Stimulated activated CD4-positive, alpha-beta T cell treated with anti-CD3 and anti-CD28 coated beads, Interleukin-12 subunit alpha, Interleukin-12 subunit beta, amount 100 ng/mL, for 4 hours (primary cell): ENCODE results near the gene PHEX.

Source experiments
- DNase-seq: peaks from one replicate; pipeline ENCODE4 v3.0.0-alpha.2; 2020

The PHEX gene

DNA sequence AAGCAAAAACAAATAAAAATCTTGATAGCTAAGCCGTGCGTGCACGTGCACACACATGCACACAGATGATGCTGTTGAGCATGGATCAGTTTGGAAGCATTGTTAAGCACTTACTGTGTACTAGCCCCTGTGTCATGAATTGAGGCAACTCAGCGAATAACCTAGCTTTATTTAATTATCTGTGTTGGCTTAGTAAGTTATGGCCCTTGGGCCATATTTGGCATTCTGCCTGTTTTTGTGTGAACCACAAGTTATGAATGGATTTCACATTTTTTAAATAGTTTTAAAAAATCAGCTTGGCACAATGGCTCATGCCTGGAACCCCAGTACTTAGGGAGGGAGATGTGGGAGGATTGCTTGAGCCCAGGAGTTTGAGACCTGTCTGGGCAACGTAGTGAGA, 126.9 kb downstream of the PHEX start:
- no peak for DNase-seq

DNA sequence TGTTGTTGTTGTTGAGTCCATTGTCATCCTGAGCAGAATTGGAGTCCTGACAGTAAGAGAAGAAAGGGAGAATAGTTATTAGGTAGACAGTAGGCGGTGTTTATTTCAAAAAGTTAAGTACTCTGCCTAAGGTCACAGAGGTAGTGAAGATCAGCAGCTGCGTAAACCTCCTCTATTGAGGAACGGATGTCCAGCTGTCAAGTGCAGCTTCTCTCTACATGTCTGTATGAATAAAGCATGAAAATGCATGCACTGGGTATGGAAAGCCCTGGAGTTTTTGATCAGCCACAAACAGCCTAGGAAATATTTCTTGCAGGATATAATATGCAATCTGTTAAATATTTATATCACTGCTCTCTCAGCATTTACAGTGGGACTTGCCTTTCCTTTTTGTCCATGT, 131.2 kb downstream of the PHEX start:
- no peak for DNase-seq

DNA sequence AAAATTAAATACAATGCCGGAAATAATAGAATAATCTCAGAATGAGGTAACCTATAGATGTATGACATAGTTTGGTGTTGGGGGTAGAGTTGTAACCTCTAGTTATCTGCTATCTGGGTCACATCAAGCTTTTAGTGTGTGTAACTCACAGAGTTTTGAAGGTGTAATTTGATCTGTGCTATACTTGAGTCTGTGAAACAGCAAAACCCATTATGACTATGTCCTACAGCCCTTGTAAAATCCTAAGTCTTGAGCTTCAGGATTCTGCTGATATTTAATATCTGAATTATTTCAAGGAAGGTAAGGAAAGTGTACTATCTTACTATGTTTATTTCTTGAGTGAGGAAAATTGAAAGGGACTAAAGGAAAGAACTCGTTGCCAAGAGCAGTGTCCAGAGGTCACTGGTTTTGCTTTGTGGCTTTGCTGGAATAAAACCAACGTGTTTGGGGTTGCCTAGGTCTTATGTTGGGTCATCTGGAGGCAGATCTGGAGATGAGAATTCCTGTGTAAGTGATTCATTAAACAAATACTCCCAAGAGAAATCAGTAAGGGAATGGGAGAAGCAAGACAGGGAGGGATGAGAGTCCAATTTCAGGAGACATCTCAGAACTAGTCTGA, 132.8 kb downstream of the PHEX start:
- no peak for DNase-seq

DNA sequence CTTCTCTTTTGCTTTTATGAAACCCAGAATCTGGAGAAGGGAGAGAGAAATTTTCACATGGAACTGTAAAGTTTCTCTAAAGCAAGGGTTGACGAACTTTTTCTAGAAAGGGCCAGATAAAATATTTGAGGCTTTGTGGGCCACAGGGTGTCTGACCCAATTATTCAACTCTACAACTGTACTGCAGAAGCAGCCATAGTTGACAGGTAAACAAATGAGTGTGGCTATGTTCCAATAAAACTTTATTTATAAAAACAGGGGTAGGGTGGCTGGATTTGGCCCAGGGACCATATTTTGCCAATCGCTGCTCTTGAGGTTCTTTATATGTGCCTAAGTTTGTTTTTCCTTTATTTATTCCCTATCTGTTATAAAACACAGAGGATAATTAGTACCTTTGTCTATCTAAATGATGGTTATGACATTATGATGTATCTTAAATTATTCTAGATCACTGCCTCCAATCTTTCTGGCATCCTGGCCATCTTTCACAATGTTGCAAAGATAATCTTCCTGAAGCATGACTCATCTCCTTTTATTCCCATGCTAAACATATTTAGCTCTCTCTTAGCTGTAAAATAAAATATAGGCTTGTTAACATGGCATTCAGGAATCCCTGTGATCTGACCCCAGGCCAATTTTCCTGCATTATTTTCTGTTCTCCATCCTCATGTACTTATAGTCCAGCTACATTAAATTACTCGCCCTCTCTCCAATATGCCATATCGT, 133.8 kb downstream of the PHEX start:
- DNase-seq, result no peak

DNA sequence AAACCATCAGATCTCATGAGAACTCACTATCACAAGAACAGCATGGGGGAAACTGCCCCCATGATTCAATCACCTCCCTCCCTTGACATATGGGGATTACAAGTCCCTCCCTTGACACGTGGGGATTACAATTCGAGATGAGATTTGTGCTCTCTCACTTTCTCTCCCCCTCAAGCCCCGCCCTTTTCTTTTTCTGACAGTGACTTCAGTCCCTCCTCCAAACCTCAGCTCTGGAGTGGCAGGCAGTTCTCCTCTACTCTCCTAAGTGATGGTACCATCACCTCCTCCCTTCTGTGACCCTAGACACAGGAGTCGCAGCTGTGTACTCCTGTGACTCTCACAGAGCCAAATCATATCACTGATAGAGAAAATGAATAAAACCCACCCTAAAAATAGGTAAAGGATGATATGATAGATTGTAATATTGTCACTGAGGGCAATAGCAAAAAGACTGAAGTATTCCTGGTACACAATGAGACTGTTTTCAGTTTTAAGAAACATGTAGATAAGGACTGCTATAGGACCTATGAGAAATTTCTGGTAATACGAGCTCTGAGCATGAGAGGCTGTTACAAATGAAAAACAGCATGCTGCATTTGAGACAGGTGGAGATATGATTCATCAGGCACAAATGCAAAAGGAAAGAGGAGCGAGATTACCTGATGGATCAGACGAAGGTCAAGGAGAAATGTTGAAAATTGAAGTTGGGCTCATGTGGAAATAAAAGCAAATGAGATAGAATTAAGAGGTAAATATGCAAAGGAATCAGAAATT, 139.3 kb downstream of the PHEX start:
- no peak for DNase-seq

DNA sequence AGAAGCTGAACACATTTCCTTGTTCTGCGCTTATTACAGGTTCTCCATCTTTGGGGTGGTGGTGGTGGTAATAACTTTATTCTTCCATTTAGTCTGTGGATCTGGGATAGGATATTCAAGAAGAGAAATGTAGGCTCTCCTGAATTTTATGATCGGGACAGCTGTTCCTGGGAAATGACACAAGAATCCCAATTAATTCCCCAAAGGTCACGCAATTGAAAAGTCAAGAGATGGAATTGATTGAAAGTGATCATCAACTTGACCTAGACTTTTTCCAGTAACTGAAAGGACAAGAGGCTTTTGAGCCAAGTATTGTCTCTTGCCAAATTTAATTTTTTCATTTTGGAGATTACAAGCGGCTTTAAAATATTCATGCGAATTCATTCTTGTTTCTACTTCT, 141.8 kb downstream of the PHEX start:
- DNase-seq, result no peak

DNA sequence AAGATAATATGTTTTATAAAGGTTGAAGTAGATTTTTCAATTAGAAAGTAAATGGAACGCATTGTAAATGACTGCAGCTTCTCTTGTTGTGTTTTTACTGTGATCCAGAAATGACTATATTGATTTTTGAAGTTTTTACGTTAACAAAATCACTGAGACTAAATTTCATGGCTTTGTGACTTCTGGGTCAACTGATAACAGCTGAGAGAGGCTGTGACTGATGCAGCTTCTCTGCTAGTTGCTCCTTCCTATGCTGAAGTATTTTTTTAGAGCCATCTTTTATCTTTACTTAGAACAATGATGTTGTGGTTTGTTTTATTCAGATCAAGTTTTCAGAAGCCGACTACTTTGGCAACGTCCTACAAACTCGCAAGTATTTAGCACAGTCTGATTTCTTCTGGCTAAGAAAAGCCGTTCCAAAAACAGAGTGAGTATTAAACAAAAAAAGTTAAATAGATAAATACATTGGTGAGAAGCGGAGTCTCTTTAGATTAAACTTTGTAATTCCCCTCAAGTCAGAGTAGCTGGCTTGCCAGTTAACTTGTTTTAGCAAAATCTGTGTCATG, 145.9 kb downstream of the PHEX start:
- no peak for DNase-seq

DNA sequence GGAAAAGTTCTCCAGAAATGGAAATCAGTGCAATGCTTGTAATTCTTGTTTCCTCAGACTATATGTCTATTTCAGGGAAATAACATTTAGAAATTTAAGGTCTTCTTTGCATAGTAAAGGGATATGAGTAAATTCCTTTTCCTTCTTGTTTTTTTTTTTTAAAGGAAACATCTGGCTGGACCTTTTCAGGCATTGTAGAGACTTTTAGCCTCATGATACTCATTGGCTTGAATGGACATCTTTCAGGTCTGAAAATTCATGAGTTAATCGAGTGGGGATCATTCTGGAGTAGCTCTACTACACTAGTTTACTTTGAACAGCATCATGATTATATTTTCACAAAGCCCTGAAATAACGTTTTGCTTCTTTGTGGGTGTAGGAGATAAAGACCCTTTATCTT, 152.0 kb downstream of the PHEX start:
- no peak for DNase-seq

DNA sequence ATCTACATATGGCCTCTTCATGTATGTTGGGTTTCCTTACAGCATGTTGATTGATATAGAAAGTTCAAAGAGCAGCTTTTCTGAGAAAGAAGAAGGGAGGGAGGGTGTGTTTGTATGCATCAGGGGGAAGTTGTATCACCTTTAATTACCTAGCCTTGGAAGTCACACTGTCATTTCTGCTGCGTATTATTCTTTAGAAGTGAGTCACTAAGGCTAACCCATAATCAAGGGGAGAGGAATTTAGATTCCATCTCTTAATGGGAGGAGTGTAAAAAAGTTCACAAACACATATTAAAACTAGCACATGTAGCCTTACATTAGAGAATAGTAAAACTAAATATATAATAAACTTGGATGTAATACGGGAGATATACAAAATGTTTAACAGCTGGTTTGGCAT, 154.0 kb downstream of the PHEX start:
- DNase-seq, result no peak

DNA sequence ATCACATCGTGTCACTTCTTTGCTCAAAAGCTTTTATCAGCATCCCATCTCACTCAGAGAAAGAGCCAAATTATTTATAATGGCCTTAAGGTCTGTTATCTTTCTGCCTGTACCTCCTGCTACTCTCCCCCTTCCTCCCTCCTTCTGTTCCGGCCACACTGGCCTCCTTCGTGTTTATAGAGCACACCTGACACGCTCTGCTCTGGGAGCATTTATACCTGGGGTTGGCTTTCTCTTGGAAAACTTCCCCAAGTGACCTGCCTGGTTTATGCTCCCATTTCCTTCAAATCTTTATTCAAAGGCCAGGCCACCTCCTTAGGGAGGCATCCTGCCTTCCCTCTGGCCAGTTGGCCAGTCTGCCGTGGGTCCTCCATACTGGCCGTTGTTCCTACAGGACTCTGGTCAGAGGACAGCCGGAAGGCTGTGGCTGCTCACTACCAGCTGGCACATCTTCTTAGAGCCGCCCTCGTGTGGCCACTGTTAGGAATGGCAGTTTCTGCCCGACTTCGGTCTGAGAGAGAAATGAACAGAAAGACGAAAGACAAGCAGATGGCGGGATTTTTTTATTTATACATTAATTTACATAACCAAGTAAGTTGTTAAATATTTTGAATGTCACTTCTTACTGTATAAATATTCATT, 160.4 kb downstream of the PHEX start:
- peak; percentile 36 for DNase-seq

DNA sequence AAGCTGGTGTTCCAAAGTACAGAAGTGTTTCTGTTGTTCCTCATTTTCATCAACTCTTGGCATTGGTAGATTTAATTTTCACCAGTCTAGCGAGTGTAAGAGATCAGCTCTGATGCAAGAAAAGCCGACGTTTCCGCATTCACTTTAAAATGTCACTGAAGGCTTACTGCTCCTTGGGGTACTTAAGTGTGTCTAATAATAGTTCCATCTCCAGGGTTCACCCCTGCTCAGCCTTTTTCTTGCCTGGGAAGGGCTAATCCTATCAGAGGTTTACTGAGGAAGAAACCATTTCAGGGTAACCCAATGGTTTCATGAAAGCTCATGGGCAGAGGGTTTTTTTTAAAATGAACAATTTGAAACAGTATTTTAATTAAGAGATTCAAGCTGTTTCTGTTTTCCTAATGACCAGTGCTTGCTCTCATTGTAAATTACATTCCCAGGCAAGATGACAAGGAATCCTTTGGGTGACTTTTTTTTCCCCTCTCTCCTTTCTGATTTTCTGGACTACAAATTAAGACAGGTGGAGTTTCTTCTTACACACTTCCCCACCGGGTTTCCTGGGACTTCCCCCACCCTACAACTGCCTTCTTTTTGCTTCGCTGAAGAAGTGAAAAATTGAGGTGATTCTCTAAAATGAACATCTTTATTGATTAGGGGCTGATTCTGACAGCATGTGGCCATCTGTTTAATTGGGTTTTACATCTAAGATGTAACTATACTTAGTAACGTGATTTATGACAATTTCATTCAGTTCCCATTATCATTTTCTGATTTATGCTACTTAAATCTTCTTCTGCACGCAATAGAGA, 161.9 kb downstream of the PHEX start:
- no peak for DNase-seq

DNA sequence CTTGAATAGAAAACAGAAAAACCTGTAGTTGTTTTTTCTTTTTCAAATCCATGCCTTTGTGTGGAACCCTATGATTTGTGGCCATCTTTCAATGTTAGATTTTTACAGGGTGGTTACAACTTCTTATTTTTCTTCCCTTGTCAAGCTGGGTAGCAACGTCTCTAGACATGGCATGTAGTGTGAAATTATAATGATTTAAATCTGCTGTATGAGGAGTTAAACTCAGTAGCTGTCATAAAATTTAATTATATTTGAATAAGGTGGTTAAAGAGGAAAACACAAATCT, 162.5 kb downstream of the PHEX start:
- no peak for DNase-seq

DNA sequence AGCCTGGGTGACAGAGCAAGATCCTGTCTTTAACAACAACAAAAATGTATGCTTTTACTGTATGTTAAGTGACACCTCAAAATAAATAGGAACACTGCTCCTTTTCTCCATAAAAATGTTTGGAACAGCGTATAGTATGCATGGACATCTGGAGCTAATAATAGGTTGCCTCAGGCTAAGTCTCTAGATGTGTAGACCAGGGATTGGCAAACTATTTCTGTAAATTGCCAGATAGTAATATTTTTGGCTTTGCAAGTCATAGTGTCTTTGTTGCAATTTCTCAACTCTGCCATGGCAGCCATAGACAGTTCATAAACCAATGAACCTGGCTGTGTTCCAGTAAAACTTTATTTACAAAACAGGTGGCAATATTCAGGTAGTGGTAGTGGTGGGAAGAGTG, 164.0 kb downstream of the PHEX start:
- no peak for DNase-seq

DNA sequence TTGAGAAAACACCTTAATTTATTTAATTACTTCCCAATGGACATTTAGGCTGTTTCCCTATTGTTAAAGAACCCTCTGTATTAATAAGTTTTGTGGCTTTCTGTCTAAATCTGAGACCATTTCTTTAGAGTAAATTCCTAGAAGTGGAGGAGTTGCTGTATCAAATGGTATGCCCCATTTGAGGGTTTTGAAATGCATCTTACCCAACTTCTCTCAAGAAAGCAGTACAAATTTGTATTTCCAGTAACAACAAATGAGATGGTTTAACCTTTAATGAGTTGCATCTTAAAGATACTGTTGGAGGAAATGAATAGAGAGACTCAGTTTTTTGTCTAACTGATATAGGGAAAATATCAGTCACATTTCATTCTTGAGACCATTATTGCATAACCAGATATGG, 170.1 kb downstream of the PHEX start:
- DNase-seq, result no peak

DNA sequence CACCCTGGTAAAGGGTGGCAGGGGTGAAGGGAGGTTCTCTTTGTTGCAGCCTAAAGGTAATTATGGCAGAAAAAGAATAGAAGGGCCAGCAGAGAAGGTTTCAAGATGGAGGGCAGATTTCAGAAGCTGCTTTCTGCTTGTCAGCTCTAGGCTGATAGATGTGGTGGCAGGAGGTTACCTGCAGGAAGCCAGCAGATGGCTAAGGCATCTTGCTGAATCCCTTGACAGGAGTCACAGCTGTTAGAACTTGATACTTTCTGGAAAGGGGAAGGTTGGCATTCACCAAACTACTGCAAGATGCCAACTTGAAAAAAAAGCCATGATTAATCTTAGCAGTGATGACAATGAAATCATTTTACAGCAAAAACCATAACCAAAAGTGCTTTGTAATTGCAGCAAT, 171.1 kb downstream of the PHEX start:
- DNase-seq, result no peak

DNA sequence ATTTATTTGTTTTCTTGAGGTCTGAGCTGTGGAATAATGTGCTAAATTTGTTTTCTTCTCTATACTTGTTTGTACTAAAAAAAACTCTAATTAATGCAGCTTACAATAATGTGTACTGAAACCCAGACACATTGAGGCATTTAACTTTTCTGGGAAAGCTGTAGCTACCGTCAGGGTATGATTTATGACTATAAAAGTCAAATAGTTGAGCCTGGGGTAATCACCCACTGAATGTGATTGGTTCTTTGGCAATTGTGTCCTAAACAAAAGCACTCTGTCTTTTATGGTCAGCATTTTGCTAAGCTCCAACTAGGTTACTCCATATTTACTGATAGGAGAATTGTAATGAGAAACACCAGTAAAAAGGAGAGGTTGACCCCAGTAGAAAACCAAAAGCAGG, 174.7 kb downstream of the PHEX start:
- DNase-seq, result no peak

DNA sequence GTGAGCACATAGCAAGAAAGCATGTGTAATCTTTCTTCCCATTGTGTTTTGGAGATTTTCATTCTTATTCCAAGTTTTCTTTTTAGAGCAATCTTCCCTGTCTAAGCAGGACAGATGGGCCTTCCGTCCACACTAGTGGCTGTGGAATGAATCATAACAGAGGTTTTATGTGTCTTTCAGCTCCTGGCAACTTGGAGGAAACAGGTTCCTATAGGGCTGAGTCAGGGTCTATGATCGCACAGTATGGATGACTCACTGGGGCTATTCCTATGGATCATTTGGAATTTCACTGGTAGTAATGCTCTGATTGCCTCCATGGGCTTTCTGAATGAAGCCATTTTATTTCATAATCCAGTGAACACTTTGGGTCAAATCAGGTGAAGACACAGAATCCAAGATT, 188.8 kb downstream of the PHEX start:
- DNase-seq, result no peak

DNA sequence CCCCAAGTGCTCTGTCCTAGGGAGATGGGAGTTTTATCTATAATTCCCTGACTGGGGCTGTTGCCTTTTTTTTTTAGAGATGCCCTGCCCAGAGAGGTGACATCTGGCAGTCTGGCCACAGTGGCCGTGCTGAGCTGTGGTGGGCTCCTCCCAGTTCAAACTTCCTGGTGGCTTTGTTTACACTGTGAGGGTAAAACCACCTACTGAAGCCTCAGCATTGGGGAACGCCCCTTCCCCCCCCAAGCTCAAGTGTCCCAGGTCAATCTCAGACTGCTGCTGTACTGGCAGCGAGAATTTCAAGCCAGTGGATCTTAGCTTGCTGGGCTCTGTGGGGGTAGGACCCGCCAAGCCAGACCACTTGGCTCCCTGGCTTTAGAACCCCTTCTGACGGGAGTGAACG, 202.3 kb downstream of the PHEX start:
- no peak for DNase-seq

DNA sequence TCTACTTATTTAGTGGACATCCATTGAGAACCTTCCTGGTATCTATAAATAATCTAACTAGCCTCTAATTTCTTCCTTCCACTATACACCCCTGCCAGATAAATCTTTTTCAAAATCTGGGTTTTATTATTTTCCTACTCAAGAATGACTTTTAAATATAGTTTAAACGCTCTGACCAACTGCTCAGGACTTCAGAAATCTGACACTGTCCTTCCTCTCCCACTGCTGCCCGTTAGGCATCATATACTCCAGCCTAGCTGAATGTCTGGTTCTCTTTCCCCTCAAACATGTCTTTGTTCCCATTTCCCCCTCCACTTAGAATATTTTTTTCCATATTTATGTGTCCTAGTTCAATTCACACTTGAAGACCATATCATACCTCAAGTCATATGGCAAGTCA, 205.4 kb downstream of the PHEX start:
- no peak for DNase-seq

DNA sequence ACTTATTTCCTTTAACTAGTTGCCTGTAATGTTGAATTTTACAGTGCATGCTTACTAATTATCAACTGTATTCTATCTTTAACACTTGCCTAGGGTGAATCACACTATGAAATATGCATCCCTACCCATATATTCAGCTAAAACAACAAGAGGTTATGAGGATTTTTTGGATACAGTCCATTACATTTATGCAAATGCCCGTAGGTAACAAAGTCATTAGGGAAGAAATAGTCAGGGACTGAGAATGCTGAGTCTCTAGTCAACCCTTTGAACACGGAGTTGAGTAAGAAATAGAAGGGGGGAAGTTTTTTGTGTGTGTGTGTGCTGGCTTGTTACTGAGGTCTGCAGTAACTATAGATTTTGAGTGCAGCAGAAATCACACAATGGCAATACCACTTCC, 214.5 kb downstream of the PHEX start:
- no peak for DNase-seq

DNA sequence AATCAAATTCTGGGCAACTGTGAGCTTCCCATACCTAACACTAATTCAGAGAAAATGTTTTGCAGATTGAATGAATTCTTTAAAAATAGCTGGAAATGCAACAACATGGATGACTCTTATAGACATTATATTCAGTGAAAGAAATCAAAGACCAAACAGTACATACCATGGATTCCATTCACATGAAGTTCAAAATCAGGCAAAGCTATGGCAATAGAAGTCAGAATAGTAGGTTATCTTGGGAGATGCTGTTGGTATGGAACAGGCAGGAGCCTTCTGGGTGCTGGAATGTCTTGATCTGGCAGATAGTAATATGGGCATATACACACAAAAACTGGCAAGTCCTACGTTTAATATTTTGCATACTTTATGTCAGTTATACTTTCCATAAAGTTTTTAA, 215.0 kb downstream of the PHEX start:
- no peak for DNase-seq

DNA sequence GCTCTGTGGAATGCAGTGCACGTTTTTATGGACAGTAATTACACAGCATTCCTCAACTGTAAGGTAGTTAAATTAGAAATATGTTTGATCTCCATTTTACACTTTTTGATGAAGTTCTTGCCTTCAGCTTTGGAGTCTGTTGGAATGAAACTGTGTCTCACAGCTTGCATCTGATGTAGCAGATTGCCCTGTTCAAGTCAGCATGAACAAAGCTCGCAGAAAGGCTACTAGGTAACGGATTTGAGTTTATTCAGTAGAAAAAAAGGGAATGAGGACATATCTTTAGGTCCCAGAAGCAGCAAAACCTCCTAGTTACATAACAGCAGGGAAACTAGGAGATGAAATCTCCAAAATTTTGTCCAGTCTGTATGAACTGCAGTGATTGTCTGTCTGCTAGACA, 216.3 kb downstream of the PHEX start:
- DNase-seq, result no peak

DNA sequence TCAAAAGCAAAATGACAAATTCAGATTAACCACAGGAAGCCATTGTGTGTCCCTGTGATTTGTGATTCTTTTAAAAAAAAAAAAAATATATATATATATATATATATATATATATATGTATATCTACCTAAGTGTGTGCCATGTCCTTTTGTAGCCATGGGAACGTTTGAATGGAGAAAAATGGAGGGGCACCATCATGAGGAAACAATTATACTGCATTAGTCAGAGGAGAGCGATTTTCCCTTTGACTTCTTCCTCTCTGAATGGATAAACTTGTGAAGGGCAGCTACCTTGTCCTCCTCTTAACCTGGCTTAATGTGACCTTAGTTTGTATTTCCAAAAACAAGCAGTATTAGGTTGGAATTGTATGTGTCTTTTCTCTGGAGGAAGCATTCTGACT, 217.2 kb downstream of the PHEX start:
- DNase-seq, result no peak
